Coronary artery (tissue), 2 donors: Measurements from ENCODE around the gene ZNF507.
"Not testable (repeated sequence)": the region's sequence is repeated elsewhere in the genome, so short reads cannot be mapped to it uniquely, and the experiment has no call there.

Experiments used
- DNase-seq: peaks from one replicate; pipeline ENCODE4 v3.0.0-alpha.2; 2017; ENCODE audit warnings: low spot score
- H3K27ac ChIP-seq, 2 donors: fragments of 200-600 bp; sonication (generic); one replicate each; pipeline ENCODE4 v1.5.1; 2016 to 2019
- H3K4me3 ChIP-seq: fragments of 200-600 bp; sonication (generic); 2 replicates; pipeline ENCODE4 v1.5.1; 2016; ENCODE audit warnings: mild to moderate bottlenecking, moderate library complexity
- TF ChIP-seq, protein P1 (sequence below): fragments of 200-600 bp; sonication (generic); IDR thresholded peaks from one replicate; pipeline ENCODE4 v1.5.1; 2019; ENCODE audit warnings: antibody characterized with exemption

The ZNF507 gene

DNA sequence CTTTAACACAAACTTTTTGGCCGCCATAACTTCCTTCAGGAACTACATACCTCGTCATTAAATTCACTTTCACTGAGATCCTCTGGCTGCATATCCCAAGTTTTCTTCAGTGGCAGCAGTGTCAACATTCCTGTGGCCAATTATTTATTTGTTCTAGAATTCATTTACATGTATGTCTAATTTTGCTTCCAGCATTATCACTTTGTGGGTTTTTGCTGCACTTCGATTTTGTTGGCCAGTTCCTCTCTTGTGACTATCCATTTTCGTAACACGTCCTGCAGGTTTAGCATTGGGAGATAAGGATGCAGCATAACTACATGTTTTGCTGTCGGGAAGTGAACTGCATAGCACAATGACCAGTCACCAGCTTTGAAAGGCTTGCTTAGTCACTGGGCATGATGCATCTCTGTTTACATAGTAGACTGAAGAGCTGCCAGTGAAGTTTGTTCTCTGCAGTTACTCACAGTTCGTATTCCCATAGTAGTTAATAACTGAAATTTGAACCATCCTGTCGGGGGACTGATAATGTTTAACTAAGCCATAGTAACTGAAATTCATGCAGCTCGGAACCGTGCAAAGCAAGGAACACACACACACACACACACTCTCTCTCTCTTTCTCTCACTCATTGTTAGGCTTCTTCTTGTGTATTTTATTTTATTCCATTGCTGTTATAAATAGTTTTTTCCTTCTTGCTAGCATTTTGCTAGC is 28.3 kb downstream of the ZNF507 start:
- DNase-seq = peak; percentile 79
- Histone ChIP-seq H3K27ac (peak overlapping the region; percentile 25 to 71), H3K4me3 (peak overlapping the region; percentile 39)
- TF ChIP-seq, protein P1, sequence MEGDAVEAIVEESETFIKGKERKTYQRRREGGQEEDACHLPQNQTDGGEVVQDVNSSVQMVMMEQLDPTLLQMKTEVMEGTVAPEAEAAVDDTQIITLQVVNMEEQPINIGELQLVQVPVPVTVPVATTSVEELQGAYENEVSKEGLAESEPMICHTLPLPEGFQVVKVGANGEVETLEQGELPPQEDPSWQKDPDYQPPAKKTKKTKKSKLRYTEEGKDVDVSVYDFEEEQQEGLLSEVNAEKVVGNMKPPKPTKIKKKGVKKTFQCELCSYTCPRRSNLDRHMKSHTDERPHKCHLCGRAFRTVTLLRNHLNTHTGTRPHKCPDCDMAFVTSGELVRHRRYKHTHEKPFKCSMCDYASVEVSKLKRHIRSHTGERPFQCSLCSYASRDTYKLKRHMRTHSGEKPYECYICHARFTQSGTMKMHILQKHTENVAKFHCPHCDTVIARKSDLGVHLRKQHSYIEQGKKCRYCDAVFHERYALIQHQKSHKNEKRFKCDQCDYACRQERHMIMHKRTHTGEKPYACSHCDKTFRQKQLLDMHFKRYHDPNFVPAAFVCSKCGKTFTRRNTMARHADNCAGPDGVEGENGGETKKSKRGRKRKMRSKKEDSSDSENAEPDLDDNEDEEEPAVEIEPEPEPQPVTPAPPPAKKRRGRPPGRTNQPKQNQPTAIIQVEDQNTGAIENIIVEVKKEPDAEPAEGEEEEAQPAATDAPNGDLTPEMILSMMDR = no peak

DNA sequence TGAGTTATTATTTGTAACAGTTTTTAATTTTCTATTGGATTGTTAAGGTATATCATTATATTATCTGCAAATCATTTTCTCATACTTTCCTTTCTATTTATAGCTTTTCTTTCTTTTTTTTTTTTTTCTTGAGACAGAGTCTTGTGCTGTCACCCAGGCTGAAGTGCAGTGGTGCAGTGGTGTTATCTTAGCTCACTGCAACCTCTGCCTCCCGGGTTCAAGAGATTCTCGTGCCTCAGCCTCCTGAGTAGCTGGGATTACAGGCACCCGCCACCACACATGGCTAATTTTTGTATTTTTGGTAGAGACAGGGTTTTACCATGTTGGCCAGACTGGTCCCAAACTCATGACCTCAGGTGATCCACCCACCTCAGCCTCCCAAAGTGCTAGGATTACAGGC is 29.0 kb downstream of the ZNF507 start:
- peak overlapping the region; percentile 25 to 71 for H3K27ac ChIP-seq
- not testable (repeated sequence) for H3K4me3 ChIP-seq, DNase-seq

DNA sequence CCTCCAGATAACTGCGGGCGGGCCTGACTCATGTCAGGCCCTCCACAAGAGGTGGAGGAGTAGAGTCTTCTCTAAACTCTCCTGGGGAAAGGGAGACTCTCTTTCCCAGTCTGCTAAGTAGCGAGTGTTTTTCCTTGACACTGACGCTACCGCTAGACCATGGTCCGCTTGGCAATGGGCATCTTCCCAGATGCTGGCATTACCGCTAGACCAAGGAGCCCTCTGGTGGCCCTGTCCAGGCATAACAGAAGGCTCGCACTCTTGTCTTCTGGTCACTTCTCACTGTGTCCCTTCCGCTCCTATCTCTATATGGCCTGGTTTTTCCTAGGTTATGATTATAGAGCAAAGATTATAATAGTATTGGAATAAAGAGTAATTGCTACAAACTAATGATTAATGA is 31.7 kb downstream of the ZNF507 start:
- not testable (repeated sequence) for H3K27ac ChIP-seq, DNase-seq, H3K4me3 ChIP-seq

DNA sequence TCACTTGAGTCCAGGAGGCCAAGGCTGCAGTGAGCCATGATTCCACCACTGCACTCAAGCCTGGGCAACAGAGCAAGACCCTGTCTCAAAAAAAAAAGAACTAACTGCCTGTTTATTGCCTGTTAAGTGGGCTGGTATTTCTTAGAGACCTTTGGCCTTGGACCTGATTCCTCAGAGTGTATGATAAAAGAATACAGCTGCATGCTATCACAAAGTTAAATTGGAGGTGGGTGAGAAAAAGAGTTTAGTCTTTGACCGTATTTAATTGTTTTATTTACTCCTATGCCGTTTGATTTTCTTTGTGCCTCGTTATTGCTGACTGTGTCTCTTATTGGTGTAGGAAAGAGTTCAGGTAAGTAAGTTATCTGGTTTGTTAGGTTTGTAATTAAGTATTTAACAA is 34.9 kb downstream of the ZNF507 start:
- H3K4me3 ChIP-seq = no peak overlapping the region
- H3K27ac ChIP-seq = no peak overlapping the region
- DNase-seq = no peak
- TF ChIP-seq, protein P1 = no peak

DNA sequence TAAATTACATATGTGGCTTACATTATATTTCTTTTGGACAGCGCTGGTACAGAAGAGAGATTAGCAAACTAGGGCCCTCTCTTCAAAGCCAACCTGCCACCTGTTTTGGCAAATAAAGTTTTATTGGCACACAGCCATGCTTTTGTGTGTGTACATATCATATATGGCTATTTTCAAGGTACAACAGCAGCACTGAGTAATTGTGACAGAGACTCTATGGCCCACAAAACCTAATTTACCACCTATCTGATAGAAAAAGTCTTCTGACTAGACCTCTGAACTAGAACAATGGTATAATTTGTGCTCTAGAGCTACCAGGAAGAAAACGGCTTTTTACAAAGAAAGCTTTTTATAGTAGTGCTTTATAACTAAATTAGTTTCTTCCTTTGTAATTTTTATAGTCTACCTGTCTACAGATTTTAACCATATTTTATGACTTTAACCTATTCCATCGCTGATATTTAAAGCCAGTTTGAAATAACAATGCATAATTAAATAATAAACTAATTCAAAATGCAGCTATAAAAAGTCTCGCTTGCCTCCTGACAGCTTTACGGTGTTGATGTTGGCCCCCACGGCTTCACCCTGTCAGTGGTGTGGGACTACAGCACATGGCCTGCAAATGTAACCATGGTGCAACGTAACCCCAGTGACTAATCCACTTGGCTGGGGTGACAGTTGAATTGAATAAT is 42.4 kb downstream of the ZNF507 start:
- DNase-seq = no peak
- H3K27ac ChIP-seq = no peak overlapping the region
- TF ChIP-seq, protein P1 = no peak
- H3K4me3 ChIP-seq = no peak overlapping the region

DNA sequence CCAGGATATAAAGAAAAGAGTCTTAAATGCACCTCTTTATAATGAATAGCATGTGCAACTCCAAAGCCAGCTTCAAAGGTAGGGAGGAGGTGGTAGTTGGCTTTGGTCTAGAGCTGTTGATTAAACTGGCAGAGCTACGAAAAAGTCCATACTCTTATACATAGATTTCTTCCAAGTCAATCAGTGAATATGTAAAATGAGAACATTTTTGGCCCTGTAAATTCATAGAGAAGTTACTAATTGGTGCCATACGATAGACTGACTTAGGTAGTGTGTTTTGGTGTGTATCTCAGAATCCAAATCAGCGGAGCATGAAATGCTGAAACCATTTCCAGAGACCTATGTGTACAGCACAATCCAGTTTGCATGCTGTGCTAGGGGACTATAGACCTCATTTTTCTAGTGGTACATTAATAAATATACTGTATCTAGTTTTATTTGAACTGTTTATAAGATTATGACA is 43.0 kb downstream of the ZNF507 start:
- Histone ChIP-seq H3K4me3 (no peak overlapping the region), H3K27ac (no peak overlapping the region)
- TF ChIP-seq, protein P1 = no peak
- DNase-seq = no peak

DNA sequence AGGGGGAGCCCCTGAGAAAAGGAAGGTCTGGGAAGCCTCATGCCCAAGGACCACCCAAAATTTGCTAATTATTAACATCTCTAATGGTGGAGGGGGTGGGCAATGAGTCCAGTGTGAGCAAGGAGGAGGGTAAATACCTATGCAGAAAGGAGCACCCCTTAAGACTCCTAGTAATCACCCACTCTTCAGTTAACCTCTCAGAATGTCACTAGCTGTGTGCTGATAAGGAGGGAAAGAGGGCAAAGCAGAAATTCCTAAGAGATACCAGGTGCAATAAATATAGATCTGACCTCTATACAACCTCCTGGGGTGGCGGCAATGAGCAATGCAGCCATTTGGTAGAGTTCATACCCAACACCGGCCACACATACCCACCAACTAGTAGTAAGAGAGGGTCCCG is 47.5 kb downstream of the ZNF507 start:
- no peak for DNase-seq
- TF ChIP-seq, protein P1 = no peak
- H3K27ac ChIP-seq = no peak overlapping the region
- no peak overlapping the region for H3K4me3 ChIP-seq

DNA sequence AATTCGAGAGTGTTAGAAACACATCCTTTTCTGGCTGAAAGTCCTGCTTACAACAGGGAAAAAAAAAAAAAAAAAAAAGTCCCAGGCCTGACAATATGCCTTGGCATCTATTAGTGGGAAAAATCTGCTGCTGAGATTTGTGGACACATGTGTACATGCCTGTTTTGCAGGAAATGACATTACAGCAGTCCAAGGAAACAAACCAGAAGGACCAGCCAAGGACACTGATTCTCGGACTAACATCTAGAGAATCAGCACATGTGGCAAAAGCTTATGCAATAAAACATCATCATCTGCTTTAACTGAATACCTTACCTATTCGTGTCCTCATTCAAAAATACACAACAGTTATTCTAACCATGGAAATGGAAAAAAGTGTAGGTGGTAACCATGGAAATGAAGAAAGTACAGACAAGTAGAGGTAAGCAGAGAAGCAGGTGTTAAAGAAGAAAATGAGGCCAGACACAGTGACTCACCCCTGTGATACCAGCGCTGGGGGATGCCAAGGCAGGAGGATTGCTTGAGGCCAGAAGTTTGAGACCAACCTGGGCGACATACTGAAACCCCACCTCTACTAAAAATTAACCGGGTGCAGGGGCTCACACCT is 50.7 kb downstream of the ZNF507 start:
- no peak for DNase-seq
- TF ChIP-seq, protein P1 = no peak
- Histone ChIP-seq H3K4me3 (no peak overlapping the region), H3K27ac (no peak overlapping the region)
